ENCODE measurements around the gene GRAMD1B. TPM values are rescaled to one million over a fixed set of nuclear protein-coding genes. Genes with fewer than 3 reads are reported as not detected.

The GRAMD1B gene
- total and polyA plus RNA-seq, 4 donors, result 28.7 to 51.5 (median 45.9) TPM

DNA sequence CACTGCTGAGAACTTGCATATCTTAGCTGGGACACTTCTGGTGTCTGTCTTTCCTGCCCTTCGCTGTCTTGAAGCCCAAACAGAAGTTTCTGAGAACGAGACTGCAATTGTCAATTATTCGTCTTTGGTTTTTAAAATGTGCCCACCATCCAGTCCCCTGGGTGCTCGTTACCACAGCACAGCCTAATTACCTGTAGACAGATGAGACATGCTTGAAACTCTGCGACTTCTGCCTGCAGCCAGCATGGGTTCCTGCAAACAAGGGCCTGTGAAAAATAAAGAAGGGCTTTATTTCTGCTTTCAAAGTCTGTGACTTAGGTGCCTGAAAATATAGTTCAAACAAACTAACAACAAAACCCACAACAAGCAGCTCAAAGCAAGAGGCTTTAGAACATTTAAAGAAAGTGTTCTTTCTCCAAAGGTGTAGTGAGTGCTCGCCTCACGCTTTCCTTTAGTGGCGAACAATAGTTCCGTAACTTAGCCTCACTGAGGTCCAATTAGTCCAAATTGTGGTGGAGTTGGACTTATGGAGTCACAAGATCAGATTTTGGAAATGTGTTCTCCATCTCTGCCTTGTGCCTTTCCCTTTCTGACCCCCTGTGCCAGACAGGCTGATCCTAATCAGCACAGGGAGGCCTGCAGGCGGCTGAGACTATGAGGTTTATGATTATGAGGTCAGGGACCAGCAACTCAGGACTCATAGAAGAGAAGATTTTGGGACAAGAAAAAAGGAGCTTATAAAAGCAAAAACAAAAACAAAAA lies 20.4 kb upstream of the GRAMD1B start:
- H3K9me3 ChIP-seq (ENCODE audit: control insufficient read depth, insufficient read depth, low read length), result no peaks in the 10 kb centered on the region
- peaks cover 10% of the 10 kb centered on the region for H3K4me1 ChIP-seq (ENCODE audit: control insufficient read depth, insufficient read depth, low read length)
- WGBS (ENCODE audit: insufficient coverage), result 70% methylated on average over 4 of the region's 10 CpGs
- H3K36me3 ChIP-seq (ENCODE audit: control insufficient read depth, insufficient read depth, low read length), result no peaks in the 10 kb centered on the region
- H3K27me3 ChIP-seq (ENCODE audit: control insufficient read depth, insufficient read depth, low read length), result no peaks in the 10 kb centered on the region
- DNase-seq (ENCODE audit: low read depth in 4 of 6, low spot score in 6 of 6), result peak in 1 of 6 donors; percentile 59
- H3K4me3 ChIP-seq (ENCODE audit: low read depth, low read length), result no peak overlapping the region
- H3K27ac ChIP-seq (ENCODE audit: low read depth, low read length), result no peak overlapping the region

DNA sequence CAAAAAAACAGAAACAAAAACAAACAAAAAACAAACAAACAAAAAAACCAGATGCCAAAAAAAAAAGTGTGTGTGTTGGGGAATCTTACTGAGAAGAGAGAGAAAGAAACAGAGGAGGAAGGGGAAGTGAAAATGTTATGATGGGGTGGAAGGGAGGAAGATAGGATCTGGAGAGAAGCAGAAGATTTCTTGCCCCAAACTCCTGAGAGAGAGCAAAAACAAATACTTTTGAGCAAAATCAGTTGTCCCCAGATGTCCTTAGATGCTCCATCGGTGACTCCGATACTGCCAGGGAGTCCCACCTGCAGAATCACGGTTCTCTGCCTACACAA lies 19.9 kb upstream of the GRAMD1B start:
- H3K36me3 ChIP-seq (ENCODE audit: control insufficient read depth, insufficient read depth, low read length), result no peaks in the 10 kb centered on the region
- H3K27me3 ChIP-seq (ENCODE audit: control insufficient read depth, insufficient read depth, low read length), result no peaks in the 10 kb centered on the region
- 97% methylated on average over 3 of the region's 3 CpGs for WGBS (ENCODE audit: insufficient coverage)
- H3K27ac ChIP-seq (ENCODE audit: low read depth, low read length), result no peak overlapping the region
- H3K4me3 ChIP-seq (ENCODE audit: low read depth, low read length), result no peak overlapping the region
- H3K9me3 ChIP-seq (ENCODE audit: control insufficient read depth, insufficient read depth, low read length), result no peaks in the 10 kb centered on the region
- no peak for DNase-seq (ENCODE audit: low read depth in 4 of 6, low spot score in 6 of 6)
- peaks cover 6% of the 10 kb centered on the region for H3K4me1 ChIP-seq (ENCODE audit: control insufficient read depth, insufficient read depth, low read length)

DNA sequence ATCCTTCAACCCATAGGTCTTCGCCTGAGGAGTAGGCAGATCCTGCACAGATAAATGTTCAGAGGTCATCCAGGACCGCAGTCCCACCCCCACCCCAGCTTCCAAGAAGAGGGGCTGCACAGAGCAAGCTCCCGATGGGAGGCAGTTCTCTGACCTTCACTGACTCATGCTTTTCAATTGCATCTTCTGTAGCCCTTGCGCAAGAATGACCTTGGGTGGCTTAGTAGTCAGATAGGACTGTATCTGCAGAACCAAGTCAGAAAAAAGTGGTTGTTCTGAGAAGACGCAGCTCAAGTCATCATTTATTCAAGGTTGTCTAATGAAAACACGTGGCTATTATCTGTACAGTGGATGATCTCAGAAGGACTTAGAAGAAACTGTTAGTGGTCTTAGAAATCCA lies 16.4 kb upstream of the GRAMD1B start:
- no peak for DNase-seq (ENCODE audit: low read depth in 4 of 6, low spot score in 6 of 6)
- H3K9me3 ChIP-seq (ENCODE audit: control insufficient read depth, insufficient read depth, low read length), result no peaks in the 10 kb centered on the region
- 96% methylated on average over 4 of the region's 6 CpGs for WGBS (ENCODE audit: insufficient coverage)
- H3K27ac ChIP-seq (ENCODE audit: low read depth, low read length), result no peak overlapping the region
- H3K4me1 ChIP-seq (ENCODE audit: control insufficient read depth, insufficient read depth, low read length), result no peaks in the 10 kb centered on the region
- H3K36me3 ChIP-seq (ENCODE audit: control insufficient read depth, insufficient read depth, low read length), result no peaks in the 10 kb centered on the region
- no peak overlapping the region for H3K4me3 ChIP-seq (ENCODE audit: low read depth, low read length)
- H3K27me3 ChIP-seq (ENCODE audit: control insufficient read depth, insufficient read depth, low read length), result no peaks in the 10 kb centered on the region

DNA sequence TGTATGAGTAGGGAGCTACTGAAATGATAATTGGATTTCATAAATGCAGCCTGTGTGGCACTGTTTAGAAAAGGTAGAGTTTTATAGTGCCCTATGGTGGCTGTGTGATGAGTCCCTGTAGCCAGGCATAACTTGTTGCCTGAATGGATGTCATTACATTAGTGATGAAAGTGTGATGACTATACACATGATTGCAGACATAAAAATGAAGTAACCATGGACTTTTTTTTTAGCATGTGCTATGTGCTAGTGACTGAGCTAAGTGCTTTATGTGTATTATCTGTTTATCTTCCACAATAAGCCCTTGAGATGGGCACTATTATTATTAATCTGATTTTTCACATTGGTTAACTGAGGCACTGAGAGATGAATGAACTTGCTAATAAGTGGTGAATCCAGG lies 13.5 kb upstream of the GRAMD1B start:
- H3K4me1 ChIP-seq (ENCODE audit: control insufficient read depth, insufficient read depth, low read length), result no peaks in the 10 kb centered on the region
- H3K9me3 ChIP-seq (ENCODE audit: control insufficient read depth, insufficient read depth, low read length), result no peaks in the 10 kb centered on the region
- no peaks in the 10 kb centered on the region for H3K27me3 ChIP-seq (ENCODE audit: control insufficient read depth, insufficient read depth, low read length)
- H3K4me3 ChIP-seq (ENCODE audit: low read depth, low read length), result no peak overlapping the region
- DNase-seq (ENCODE audit: low read depth in 4 of 6, low spot score in 6 of 6), result peak in 1 of 6 donors; percentile 31
- H3K27ac ChIP-seq (ENCODE audit: low read depth, low read length), result no peak overlapping the region
- H3K36me3 ChIP-seq (ENCODE audit: control insufficient read depth, insufficient read depth, low read length), result no peaks in the 10 kb centered on the region

DNA sequence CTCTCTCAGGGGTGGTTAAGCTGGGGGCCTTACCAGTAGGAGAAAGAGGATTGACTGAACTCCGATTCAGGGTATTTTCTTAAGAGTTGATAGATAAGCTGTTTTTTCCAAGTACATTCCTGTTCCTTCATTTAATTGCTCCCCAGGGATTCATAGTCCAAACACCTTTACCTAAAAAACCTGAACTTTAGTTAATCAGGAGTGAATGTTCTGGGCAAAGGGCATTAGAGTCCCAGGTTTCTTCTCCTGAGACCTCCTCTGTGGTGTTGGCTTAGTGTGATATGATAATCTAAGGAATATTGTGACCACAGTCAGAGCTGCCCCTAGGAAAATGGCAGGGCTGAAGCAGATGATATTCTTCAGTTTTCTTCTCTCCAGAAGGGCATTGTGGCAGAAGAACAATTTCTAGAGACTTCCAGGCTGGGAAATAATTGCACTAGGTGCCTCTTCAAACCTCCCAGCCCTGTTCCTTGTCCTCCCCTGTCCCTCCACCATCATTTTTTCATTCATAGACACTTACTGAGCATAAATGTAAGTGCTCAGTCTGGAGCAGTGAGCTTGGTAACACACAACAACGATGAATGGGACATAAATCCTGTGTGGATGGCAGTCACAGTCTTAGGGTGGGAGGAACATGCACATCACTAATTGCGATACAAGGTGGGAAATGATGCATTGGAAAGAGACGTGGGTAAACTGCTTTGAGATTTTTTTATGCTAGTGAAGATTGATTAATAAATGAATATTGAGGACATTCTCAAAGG lies 11.5 kb upstream of the GRAMD1B start:
- Histone ChIP-seq H3K27ac (ENCODE audit: low read depth, low read length) (no peak overlapping the region), H3K9me3 (ENCODE audit: control insufficient read depth, insufficient read depth, low read length) (no peaks in the 10 kb centered on the region), H3K4me3 (ENCODE audit: low read depth, low read length) (no peak overlapping the region), H3K27me3 (ENCODE audit: control insufficient read depth, insufficient read depth, low read length) (no peaks in the 10 kb centered on the region), H3K36me3 (ENCODE audit: control insufficient read depth, insufficient read depth, low read length) (no peaks in the 10 kb centered on the region), H3K4me1 (ENCODE audit: control insufficient read depth, insufficient read depth, low read length) (no peaks in the 10 kb centered on the region)
- no peak for DNase-seq (ENCODE audit: low read depth in 4 of 6, low spot score in 6 of 6)
- WGBS (ENCODE audit: insufficient coverage), result 63% methylated on average over 3 of the region's 4 CpGs

DNA sequence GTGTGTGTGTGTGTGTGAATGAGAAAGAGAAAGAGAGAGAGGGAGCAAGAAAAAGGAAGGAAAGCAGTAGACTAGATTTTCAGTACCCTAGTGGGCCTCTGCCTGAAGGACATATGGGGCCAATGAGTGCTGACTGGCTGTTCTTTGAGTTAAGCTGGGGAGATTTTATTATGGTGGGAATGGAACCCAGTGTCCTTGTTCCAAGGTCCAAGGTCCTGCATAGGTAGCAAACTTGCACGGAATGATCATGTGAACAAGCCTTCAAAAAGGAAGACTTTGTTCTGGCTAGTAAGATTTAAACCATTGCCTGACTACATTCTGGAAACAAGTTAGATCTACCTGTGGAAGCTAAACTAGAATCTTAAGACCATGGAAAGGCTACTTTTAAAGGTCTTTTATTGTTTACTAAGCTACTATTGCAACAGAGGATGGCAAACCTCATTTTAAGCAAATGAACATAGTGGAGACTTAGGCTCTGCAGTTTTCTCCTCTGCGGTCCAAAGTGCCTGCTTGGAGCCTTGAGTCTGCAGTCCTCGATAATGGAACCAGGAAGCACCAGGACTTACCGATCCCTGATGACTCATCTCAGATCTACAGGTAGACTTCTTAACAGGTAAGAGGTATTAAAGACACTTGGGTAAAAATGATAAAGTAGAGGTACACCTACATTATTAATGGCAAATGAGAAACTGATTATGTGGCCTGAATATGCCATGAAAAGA lies 10.2 kb upstream of the GRAMD1B start:
- Histone ChIP-seq H3K9me3 (ENCODE audit: control insufficient read depth, insufficient read depth, low read length) (no peaks in the 10 kb centered on the region), H3K4me3 (ENCODE audit: low read depth, low read length) (no peak overlapping the region), H3K27me3 (ENCODE audit: control insufficient read depth, insufficient read depth, low read length) (no peaks in the 10 kb centered on the region), H3K4me1 (ENCODE audit: control insufficient read depth, insufficient read depth, low read length) (no peaks in the 10 kb centered on the region), H3K27ac (ENCODE audit: low read depth, low read length) (no peak overlapping the region), H3K36me3 (ENCODE audit: control insufficient read depth, insufficient read depth, low read length) (no peaks in the 10 kb centered on the region)
- DNase-seq (ENCODE audit: low read depth in 4 of 6, low spot score in 6 of 6), result no peak
- 90% methylated on average over 3 of the region's 4 CpGs for WGBS (ENCODE audit: insufficient coverage)

DNA sequence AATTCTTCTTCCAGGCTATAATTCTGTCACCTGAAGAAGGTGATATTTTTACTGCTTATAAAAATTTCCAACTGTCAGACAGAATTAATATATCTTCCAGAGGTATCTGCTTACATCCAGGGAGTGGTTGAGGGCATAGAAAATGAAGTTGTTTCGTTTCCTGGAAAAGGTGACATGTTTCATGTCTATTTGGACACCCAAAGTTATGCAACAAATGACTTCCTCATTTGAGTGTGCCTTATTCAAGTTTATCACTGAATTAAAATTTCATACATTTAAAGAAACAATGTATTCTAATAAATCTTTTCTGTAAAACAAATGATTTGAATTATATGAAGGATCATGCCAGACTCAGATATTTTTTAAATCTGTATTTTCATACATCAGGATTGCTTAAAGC lies 8.5 kb upstream of the GRAMD1B start:
- no peak overlapping the region for H3K4me3 ChIP-seq (ENCODE audit: low read depth, low read length)
- no CpG with 5 or more reads among the region's 1 CpG for WGBS (ENCODE audit: insufficient coverage)
- no peaks in the 10 kb centered on the region for H3K9me3 ChIP-seq (ENCODE audit: control insufficient read depth, insufficient read depth, low read length)
- no peaks in the 10 kb centered on the region for H3K27me3 ChIP-seq (ENCODE audit: control insufficient read depth, insufficient read depth, low read length)
- H3K27ac ChIP-seq (ENCODE audit: low read depth, low read length), result no peak overlapping the region
- no peaks in the 10 kb centered on the region for H3K4me1 ChIP-seq (ENCODE audit: control insufficient read depth, insufficient read depth, low read length)
- no peak for DNase-seq (ENCODE audit: low read depth in 4 of 6, low spot score in 6 of 6)
- H3K36me3 ChIP-seq (ENCODE audit: control insufficient read depth, insufficient read depth, low read length), result no peaks in the 10 kb centered on the region

DNA sequence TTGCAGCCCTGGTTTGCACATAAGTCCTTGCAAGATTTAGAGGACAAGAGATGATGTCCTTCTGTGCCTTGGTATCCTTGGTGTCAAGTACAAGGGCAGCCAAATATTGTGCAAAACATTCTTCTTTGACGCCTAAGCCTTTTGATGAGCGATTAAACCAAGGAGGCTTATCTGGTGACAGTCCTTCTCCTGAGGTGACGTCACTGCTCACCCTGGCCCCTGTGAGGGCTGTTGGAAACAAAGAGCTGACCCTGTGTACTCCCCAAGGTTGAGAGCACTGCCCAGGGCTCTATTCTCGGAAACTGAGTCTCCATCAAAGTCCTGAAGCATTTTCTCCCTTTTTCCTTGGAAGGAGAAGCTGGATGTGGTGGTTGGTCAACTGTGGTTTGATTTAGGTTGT lies 4.7 kb upstream of the GRAMD1B start:
- H3K36me3 ChIP-seq (ENCODE audit: control insufficient read depth, insufficient read depth, low read length), result no peaks in the 10 kb centered on the region
- no peak for DNase-seq (ENCODE audit: low read depth in 4 of 6, low spot score in 6 of 6)
- H3K4me1 ChIP-seq (ENCODE audit: control insufficient read depth, insufficient read depth, low read length), result peaks cover 11% of the 10 kb centered on the region
- H3K27me3 ChIP-seq (ENCODE audit: control insufficient read depth, insufficient read depth, low read length), result no peaks in the 10 kb centered on the region
- H3K27ac ChIP-seq (ENCODE audit: low read depth, low read length), result no peak overlapping the region
- H3K9me3 ChIP-seq (ENCODE audit: control insufficient read depth, insufficient read depth, low read length), result no peaks in the 10 kb centered on the region
- no peak overlapping the region for H3K4me3 ChIP-seq (ENCODE audit: low read depth, low read length)
- whole genome bisulfite sequencing (ENCODE audit: insufficient coverage), result 96% methylated on average over 3 of the region's 4 CpGs

DNA sequence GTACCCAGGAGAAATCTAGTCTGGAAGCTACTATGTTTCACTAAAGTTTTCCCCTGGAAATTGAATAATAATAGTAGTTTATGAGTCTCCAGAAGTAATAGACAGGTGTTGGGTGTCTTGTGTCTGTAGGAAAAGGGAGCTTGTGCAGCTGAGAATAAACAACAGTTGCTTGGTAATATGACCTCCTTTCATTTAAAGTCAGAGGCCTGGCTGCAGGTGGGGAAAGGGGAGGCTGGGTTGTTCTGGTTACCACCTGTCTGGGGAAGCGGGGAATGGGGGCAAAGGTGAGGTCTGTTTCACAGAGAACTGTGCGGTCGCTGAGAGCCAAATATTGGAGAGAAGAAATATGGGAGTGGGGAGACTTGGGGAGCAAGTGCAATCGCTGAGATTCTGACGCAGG lies 3.3 kb upstream of the GRAMD1B start:
- Histone ChIP-seq H3K4me3 (ENCODE audit: low read depth, low read length) (no peak overlapping the region), H3K4me1 (ENCODE audit: control insufficient read depth, insufficient read depth, low read length) (peaks cover 17% of the 10 kb centered on the region), H3K27ac (ENCODE audit: low read depth, low read length) (no peak overlapping the region), H3K9me3 (ENCODE audit: control insufficient read depth, insufficient read depth, low read length) (no peaks in the 10 kb centered on the region), H3K27me3 (ENCODE audit: control insufficient read depth, insufficient read depth, low read length) (no peaks in the 10 kb centered on the region), H3K36me3 (ENCODE audit: control insufficient read depth, insufficient read depth, low read length) (no peaks in the 10 kb centered on the region)
- WGBS (ENCODE audit: insufficient coverage), result 97% methylated on average over 5 of the region's 5 CpGs
- DNase-seq (ENCODE audit: low read depth in 4 of 6, low spot score in 6 of 6), result no peak
